IPS-NIHi7 (cell line): ENCODE results near the gene ZNF653.
"Not testable (repeated sequence)": the region's sequence is repeated elsewhere in the genome, so short reads cannot be mapped to it uniquely, and the experiment has no call there.

Experiments used
- DNase-seq: peaks from one replicate; pipeline ENCODE4 v3.0.0; 2012; ENCODE audit warnings: mixed read lengths; ENCODE audit errors: extremely low spot score

Gene ZNF653

DNA sequence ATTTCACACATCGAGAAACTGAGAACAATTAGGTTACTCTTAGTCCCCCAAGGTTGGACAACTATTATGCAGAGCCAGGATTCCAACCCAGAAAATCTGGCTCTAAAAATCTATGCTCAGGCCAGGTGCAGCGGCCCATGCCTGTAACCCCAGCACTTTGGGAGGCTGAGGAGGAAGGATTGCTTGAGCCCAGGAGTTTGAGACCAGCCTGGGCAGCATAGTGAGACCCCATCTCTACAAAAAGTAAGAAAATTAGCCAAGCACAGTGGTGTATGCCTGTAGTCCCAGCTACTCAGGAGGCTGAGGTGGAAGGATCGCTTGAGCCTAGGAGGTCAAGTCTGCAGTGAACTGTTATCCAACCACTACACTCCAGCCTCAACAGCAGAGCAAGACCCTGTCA, 72.1 kb downstream of the ZNF653 start:
- DNase-seq: not testable (repeated sequence)
